ENCODE measurements around the gene ZNF747.

Gene ZNF747

DNA sequence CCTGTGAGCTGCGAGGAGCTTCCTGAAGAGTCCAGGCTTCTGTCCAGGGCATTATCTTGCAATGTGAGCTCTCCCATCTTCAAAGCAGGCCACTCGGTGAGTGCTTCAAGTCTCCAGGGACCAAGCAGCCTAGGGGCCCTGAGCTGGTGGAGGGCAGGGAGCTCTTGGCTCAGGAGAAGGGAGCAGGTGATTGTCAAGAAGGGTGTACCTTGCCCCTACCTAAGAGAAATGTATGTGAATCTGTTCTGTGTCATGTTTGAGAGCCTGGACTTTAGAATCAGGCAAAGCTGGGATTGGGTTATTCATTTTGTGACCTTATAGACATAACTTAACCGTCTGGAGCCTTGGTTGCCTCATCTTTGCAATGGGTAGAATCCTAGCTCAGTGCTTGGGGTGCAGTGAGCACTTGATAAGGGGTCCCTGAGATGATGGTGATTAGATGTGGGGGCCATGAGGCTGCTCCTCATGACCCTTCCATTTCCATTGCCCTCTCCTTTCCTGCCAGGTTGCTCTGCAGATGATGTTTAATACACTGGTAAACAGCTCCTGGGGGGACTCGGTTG lies 24.2 kb downstream of the ZNF747 start:
- DNase-seq = no peak

DNA sequence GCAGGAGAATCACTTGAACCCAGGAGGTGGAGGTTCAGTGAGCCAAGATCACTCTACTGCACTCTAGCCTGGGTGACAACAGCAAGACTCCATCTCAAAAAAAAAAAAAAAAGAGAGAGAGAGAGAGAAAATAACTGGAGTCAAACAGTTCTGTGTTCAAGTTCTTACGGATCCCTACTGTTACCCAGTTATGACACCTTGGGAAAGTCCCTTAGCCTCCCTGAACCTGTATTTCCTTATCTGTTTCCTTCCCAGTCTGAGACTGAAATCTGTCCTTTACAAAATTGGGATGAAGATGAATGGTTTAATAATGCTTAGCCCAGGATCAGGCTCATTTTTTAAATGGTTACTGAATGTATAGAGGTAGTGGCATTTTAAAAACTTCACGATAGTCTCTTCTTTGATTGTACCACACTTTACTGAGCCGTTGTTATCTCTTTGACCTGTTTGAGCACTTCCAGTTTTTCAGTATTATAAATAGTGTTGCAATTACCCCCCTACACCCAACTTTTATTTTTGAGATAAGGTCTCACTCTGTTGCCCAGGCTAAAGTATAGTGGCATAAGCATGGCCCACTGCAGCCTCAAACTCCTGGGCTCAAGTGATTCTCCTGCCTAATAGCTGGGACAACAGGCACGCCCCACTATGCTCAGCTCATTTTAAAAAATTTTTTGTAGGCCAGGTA lies 25.4 kb downstream of the ZNF747 start:
- DNase-seq = no peak

DNA sequence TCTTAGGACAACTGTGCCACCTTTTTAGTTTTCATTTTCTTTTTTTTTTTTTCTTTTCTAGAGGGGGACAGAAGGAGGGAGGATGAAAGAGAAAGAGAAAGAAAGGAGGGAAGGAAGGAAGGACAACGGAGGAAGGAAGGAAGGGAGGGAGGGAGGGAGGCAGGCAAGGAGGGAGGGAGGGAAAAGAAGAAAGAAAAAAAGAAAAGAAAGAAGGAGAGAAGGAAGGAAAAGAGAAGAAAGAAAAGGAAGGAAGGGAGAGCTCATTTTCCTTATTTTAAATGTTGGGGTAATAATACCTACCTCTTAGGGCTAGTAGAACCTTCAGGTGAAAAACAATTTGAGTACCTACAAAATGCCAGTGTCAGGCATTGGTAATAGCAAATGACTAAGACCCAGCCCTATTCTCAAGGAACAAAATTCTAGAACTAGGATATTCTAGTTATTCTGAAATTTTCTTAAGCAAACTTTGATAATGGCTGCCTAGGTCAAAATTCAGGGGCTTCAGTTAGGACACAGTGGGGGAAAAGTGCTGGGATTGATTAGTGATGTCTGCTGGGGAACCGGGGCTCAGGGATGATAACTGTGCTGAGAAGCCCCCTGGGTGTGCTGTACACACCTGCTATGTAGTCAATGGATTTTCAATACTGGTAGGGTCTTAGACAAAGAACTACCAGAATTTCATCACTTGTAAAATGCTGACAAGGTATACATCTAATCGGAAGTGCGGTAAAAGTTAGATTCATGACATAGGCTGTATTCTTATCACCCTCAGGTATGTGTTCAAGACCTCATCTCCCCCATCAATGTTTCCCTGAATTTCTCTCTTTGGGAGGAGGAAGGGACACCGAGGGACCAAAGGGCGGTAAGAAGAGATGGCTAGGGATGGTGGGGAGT lies 31.0 kb downstream of the ZNF747 start:
- no peak for DNase-seq

DNA sequence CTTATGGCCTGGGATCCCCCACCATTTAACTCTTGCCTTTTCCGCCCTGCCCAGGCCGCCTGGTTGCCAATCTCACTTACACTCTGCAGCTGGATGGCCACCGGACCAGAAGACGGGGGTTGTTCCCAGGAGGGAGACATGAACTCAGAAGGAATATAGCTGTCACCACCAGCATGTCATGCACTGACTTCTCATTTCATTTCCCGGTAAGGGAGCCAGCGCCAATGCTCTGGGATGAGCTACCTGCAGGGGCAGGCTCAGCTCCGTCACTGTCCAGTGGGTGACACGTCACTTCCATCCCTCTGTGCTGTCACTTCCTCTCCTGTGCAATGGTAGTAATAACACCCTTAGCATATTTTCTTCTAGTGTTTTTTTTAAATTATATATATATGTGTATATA lies 35.4 kb downstream of the ZNF747 start:
- DNase-seq = no peak

DNA sequence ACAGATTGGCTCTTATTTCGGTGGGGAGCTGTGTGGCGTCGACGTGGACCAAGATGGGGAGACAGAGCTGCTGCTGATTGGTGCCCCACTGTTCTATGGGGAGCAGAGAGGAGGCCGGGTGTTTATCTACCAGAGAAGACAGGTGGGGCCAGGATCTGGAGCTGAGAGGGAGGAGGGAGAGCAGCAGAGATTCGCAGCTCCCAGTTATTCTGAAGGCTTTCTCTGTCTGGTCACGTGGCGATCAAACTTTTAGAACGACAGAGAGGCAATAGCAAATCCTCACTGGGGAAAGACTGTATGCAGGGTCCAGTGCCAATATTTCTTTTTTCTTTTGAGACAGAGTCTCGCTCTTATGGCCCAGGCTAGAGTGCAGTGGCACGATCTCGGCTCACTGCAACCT lies 39.9 kb downstream of the ZNF747 start:
- no peak for DNase-seq

DNA sequence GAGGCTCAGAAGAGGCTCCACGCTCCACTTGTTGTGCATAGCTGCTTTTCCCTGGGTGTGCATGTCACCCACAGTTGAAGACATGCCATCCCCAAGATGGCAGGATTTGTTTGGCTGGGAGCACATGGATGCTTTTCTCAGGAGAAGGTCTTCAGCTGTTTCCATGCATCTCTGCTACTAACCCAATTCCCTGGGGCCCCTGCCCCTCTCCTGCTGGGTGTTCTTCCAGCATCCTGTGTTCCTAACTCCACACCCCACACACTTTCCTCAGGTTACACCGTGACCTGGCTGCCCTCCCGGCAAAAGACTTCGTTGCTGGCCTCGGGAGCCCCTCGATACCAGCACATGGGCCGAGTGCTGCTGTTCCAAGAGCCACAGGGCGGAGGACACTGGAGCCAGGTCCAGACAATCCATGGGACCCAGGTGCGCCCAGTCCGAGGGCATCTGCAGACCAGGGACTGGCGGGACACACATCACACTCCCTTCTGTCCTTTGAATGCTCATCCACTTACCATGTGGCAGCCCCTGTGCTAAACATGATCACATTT lies 40.6 kb downstream of the ZNF747 start:
- no peak for DNase-seq

DNA sequence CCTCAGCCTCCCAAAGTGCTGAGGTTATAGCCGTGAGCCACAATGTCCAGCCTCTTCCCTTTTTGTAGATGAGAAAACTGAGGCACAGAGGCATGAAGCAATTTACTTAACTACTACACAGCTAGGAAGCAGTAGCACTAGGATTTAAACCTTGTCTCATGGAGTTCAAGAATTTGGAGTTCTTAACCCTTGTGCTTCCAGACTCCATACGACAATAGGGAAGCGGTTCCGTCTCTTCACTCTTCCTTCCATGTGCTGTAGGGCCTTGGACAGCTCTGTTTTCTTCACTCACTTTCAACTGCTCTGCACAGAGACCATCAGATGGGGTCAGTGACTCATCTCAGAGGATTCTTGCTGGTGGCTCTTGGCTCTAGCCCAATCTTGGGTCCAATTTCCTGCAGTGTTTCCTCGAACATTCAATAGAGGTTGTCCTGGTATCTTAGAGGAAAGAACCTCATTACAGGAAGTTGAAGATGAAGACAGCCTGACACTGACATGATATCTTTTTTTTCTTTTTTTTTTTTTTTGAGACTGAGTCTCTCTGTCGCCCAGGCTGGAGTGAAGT lies 42.8 kb downstream of the ZNF747 start:
- no peak for DNase-seq

DNA sequence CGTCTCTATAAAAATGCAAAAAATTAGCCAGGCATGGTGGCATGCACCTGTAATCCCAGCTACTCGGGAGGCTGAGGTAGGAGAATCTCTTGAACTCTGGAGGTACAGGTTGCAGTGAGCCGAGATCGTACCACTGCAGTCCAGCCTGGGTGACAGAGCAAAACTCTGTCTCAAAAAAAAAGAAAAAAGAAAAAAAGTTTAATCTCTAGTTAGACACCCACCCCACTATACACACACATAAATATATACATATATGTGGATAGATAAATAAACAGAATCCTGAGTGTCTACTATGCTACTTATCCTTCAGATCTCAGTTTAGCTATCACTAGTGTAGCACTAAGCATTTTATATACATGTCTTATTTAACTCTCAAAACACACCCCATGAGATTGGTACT lies 43.4 kb downstream of the ZNF747 start:
- DNase-seq = no peak

DNA sequence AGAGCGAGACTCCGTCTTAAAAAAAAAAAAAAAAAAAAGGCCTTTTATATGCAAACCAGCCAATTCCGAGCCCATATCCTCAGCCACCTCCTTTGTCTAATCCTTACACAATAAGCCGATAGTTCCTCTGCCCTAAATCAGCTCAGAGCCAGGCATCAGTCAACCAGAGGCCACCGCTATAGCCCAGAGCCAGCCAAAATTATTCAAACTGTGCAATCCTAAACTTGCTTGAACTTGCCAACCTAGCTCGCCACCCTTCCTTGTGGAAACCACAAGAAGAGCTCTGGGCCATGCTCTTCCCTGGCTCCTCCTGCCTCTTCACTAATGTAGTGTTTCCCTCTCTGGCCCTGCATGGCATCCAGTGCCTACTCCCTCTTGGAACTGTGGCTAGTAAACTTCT lies 44.4 kb downstream of the ZNF747 start:
- no peak for DNase-seq

DNA sequence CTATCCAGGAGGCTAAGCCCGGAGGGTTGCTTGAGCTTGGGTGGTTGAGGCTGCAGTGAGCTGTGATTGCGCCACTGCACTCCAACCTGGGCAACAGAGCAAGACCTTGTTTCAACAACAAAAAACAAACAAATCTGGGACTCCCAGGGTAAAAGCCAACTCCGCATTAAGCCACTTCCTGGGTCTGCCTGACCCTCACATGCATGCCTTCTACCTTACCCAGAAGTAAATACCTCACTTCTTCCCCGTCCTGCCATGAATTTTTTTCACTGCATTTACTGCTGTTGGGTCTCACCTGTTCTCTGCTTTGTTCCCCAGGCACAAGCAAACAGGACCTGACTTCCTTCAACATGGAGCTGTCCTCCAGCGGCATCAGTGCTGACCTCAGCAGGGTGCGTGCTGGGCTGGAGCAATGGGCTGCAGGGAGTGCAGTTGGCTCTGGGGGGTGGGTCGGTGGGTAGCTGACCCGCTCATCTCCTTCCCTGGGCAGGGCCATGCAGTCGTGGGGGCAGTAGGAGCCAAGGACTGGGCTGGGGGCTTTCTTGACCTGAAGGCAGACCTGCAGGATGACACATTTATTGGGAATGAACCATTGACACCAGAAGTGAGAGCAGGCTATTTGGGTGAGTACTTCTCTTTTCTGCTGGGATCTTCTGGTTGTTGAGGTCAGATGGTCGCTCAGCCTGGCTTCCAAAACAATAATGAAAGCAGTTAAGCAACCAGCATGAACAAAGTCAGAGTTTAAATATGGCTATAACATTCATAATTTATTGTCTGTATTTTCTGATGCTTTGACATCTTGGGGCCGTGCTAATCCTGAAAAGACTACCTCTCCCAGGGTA lies 45.7 kb downstream of the ZNF747 start:
- DNase-seq = no peak

DNA sequence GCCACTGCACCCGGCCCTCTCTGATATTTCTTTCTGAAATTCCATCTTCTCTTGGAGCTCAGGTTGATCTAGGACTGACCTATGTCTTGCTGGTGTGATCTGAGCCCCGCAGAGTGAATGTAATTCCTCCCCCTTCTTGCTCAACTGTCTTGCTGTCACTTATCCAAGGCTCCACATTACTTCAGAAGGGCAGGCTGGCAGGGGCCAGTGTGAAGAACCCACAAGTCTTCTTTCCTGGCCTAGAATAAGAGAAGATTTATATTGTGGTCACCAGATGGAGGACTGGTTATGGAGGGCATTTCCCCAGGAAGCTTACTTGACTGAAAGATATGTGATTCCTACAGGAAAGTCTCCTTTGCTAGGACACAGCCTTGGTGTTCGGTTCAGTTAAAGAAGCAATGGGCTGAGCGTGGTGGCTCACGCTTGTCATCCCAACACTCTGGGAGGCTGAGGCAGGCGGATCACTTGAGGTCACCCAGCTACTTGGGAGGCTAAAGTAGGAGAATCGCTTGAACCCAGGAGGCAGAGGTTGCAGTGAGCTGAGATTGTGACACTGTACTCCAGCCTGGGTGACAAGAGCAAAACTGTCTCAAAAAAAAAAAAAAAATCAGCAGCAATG lies 48.7 kb downstream of the ZNF747 start:
- no peak for DNase-seq

DNA sequence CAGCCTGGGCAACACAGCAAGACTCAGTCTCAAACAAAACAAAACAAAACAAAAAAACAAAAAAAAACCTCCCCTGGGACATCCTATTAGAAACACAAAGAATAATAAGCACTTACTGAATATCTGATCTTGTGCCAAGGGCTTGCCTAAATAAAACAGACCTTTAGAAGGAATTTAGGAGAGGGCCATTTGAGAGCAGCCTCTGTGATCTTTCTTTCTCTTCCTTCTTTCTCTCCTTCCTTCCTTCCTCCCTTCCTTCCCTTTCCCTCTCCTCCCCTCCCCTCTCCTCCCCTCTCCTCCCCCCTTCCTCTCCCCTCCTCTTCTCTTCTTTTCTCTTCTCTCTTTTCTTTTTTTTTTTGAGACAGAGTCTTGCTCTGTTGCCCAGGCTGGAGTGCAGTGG lies 49.8 kb downstream of the ZNF747 start:
- DNase-seq = no peak

DNA sequence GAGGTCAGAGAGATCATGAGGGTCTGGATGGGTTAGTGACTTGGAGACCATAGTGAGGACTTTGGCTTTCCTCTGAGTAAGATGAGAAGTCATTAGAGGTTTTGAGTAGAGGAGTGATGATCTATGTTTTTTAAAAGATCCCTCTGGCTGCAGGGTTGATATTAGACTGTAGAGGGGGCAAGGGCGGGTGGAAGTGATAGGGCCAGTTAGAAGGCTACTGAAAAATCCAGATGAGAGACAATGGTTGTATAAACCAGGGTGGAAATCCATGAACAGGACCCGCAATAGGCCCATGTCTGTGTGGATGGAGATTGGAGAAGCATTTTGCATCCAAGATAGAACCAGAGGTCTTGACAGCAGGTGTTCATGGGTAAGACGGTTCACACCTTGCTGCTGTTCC lies 52.3 kb downstream of the ZNF747 start:
- no peak for DNase-seq

DNA sequence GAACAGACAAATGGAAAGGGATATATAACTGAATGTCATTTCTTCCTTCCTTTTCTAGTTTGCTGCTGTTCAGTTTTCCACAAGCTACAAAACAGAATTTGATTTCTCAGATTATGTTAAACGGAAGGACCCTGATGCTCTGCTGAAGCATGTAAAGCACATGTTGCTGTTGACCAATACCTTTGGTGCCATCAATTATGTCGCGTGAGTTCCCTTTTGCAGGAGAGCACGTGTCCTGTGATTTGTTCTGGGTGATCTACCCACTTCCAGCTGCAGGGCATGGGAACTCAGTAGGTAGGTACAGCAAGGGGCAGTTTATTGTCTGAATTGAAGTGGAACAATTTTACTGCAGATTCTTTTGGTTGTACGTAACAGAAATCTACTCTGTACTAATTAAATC lies 53.3 kb downstream of the ZNF747 start:
- DNase-seq = no peak

Measured in activated naive CD4-positive, alpha-beta T cell treated with anti-CD3 and anti-CD28 coated beads, Interleukin-2, amount 50 U/mL, for 16 hours (primary cell).